Loucy (cell line): Measurements from ENCODE around the gene MTF1.
A peak's percentile ranks its signal among the peaks of the same experiment; 100 is the strongest.

ENCODE experiments used
- H2AFZ ChIP-seq: fragments of 200-600 bp; sonication (generic); 2 replicates; pipeline ENCODE4 v1.6.0; 2016; ENCODE audit warnings: antibody characterized with exemption, mild to moderate bottlenecking, low read length, moderate library complexity
- H3F3A ChIP-seq: fragments of 200-600 bp; 2 replicates; pipeline ENCODE4 v1.6.0; 2016; ENCODE audit warnings: antibody characterized with exemption, low read depth, mild to moderate bottlenecking
- H3K27me3 ChIP-seq: fragments of 200-600 bp; sonication (generic); 2 replicates; pipeline ENCODE4 v1.6.1; 2014; ENCODE audit warnings: low read length, mild to moderate bottlenecking; ENCODE audit not compliant: insufficient read depth, poor library complexity, severe bottlenecking
- H3K36me3 ChIP-seq: fragments of 200-600 bp; sonication (generic); 2 replicates; pipeline ENCODE4 v1.6.1; 2016; ENCODE audit warnings: low read length; ENCODE audit not compliant: insufficient read depth
- H3K4me1 ChIP-seq: fragments of 200-600 bp; sonication (generic); 2 replicates; pipeline ENCODE4 v1.5.1; 2014; ENCODE audit warnings: low read length, mild to moderate bottlenecking; ENCODE audit not compliant: insufficient read depth, poor library complexity, severe bottlenecking
- H3K4me2 ChIP-seq: fragments of 200-600 bp; sonication (generic); 2 replicates; pipeline ENCODE4 v1.6.0; 2014; ENCODE audit warnings: antibody characterized with exemption, low read length, low read depth, mild to moderate bottlenecking; ENCODE audit not compliant: poor library complexity, severe bottlenecking
- H3K4me3 ChIP-seq: fragments of 200-600 bp; sonication (generic); 2 replicates; pipeline ENCODE4 v1.5.1; 2014; ENCODE audit warnings: low read length, mild to moderate bottlenecking, mixed read lengths; ENCODE audit not compliant: poor library complexity, severe bottlenecking
- H3K79me2 ChIP-seq: fragments of 200-600 bp; sonication (generic); 2 replicates; pipeline ENCODE4 v1.6.1; 2014; ENCODE audit warnings: low read length; ENCODE audit not compliant: insufficient read depth
- H3K9ac ChIP-seq: fragments of 200-600 bp; sonication (generic); 2 replicates; pipeline ENCODE4 v1.6.0; 2014; ENCODE audit warnings: mild to moderate bottlenecking, low read depth, low read length, moderate library complexity; ENCODE audit not compliant: poor library complexity, severe bottlenecking
- H3K9me2 ChIP-seq: fragments of 200-600 bp; sonication (generic); replicated peaks from 2 replicates; pipeline ENCODE4 v1.6.1; 2016; ENCODE audit warnings: low read depth, low read length, mixed read lengths
- H3K9me3 ChIP-seq: fragments of 200-600 bp; sonication (generic); 2 replicates; pipeline ENCODE4 v1.6.1; 2014; ENCODE audit warnings: mild to moderate bottlenecking, antibody characterized with exemption, low read length, low read depth; ENCODE audit not compliant: insufficient read depth
- H4K20me1 ChIP-seq: fragments of 200-600 bp; sonication (generic); 2 replicates; pipeline ENCODE4 v1.6.0; 2014; ENCODE audit warnings: antibody characterized with exemption, low read length, mild to moderate bottlenecking; ENCODE audit not compliant: insufficient read depth, poor library complexity, severe bottlenecking
- CTCF ChIP-seq: fragments of 200-600 bp; sonication (generic); conservative IDR thresholded peaks from 2 replicates; pipeline ENCODE4 v1.5.1; 2014; ENCODE audit warnings: mild to moderate bottlenecking, antibody characterized with exemption, low read length
- EZH2phosphoT487 ChIP-seq: fragments of 200-600 bp; IDR thresholded peaks from 2 replicates; pipeline ENCODE4 v1.6.1; 2018; ENCODE audit warnings: antibody characterized with exemption, mild to moderate bottlenecking, moderate library complexity, borderline replicate concordance

MTF1 gene

GRCh38 chr1:37892151-37893047 is 33.0 kb upstream of the MTF1 start:
- Histone ChIP-seq H3K9me3 (no peaks in the 10 kb centered on the region), H2AFZ (no peak overlapping the region), H3F3A (no peaks in the 10 kb centered on the region), H3K9ac (no peak overlapping the region), H3K4me3 (no peak overlapping the region), H3K36me3 (peaks cover 27% of the 10 kb centered on the region; the same call in 1 of the 2 replicates), H3K4me2 (no peak overlapping the region), H3K9me2 (no peaks in the 10 kb centered on the region), H3K79me2 (peaks cover 13% of the 10 kb centered on the region; the same call in 1 of the 2 replicates), H3K4me1 (no peaks in the 10 kb centered on the region), H4K20me1 (peaks cover 4% of the 10 kb centered on the region), H3K27me3 (no peaks in the 10 kb centered on the region)
- TF ChIP-seq EZH2phosphoT487 (no peak), CTCF (no peak)

GRCh38 chr1:37890378-37891014 is 31.1 kb upstream of the MTF1 start:
- Histone ChIP-seq H3K9me2 (no peaks in the 10 kb centered on the region), H3K27me3 (no peaks in the 10 kb centered on the region), H3K4me3 (no peak overlapping the region), H3F3A (no peaks in the 10 kb centered on the region), H2AFZ (no peak overlapping the region), H3K36me3 (peaks cover 44% of the 10 kb centered on the region; the same call in 1 of the 2 replicates), H3K9me3 (no peaks in the 10 kb centered on the region), H3K4me2 (no peak overlapping the region), H3K79me2 (peaks cover 13% of the 10 kb centered on the region; the same call in 1 of the 2 replicates), H3K4me1 (no peaks in the 10 kb centered on the region), H4K20me1 (peaks cover 4% of the 10 kb centered on the region), H3K9ac (no peak overlapping the region)
- TF ChIP-seq CTCF (peak; percentile 80), EZH2phosphoT487 (no peak)

DNA sequence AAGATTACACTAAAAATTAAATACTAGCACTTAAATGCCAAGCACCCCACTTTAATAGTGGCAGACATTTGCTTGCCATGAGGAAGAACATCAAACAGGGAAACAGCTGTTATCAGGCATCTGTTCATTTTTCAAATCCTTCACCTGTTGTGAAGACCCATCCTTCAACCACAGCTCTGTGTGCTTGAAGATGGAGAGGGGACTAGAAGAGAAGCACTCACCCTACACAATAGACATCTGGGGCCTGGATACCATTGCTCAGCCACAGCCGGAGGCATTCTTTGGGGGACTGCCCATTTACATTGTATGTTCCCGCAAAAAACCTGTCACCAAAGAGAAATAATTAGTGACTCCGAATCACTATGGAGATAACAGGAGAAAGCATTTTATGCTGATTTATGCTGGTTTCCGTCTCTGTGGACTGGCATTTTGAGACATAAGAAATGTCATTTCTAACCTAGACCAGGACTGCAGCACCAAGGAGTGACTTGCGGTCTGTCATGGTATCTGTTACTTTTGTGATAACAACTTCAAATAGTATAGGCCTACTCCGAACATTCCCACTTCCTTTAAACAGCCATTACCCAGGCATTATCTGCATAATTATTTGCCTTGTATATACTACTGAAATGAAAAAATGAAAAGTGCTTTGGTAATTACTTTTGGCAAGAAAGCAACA is 28.8 kb upstream of the MTF1 start:
- TF ChIP-seq EZH2phosphoT487 = no peak
- no peak for TF ChIP-seq CTCF
- H3K36me3 ChIP-seq = peaks cover 63% of the 10 kb centered on the region; the same call in 1 of the 2 replicates

More for the DNA sequence above, 28.8 kb upstream of the MTF1 start:
- no peak overlapping the region for H3K9ac ChIP-seq
- no peak overlapping the region for H2AFZ ChIP-seq
- H3F3A ChIP-seq = no peaks in the 10 kb centered on the region
- no peaks in the 10 kb centered on the region for H3K9me2 ChIP-seq
- no peak overlapping the region for H3K4me3 ChIP-seq
- no peak overlapping the region for H3K4me2 ChIP-seq
- H3K9me3 ChIP-seq = no peaks in the 10 kb centered on the region
- H4K20me1 ChIP-seq = peaks cover 4% of the 10 kb centered on the region
- H3K27me3 ChIP-seq = no peaks in the 10 kb centered on the region
- H3K79me2 ChIP-seq = no peaks in the 10 kb centered on the region
- no peaks in the 10 kb centered on the region for H3K4me1 ChIP-seq
